GM19043 (cell line): Measurements from ENCODE around the gene LYSMD3.
"Not testable (repeated sequence)": the region's sequence is repeated elsewhere in the genome, so short reads cannot be mapped to it uniquely, and the experiment has no call there.

Experiments
- ATAC-seq: cut with Tn5 transposase; IDR thresholded peaks from one replicate; pipeline ENCODE4 v1.9.1; 2021; ENCODE audit warnings: low read depth; ENCODE audit not compliant: unreplicated experiment

Gene LYSMD3

DNA sequence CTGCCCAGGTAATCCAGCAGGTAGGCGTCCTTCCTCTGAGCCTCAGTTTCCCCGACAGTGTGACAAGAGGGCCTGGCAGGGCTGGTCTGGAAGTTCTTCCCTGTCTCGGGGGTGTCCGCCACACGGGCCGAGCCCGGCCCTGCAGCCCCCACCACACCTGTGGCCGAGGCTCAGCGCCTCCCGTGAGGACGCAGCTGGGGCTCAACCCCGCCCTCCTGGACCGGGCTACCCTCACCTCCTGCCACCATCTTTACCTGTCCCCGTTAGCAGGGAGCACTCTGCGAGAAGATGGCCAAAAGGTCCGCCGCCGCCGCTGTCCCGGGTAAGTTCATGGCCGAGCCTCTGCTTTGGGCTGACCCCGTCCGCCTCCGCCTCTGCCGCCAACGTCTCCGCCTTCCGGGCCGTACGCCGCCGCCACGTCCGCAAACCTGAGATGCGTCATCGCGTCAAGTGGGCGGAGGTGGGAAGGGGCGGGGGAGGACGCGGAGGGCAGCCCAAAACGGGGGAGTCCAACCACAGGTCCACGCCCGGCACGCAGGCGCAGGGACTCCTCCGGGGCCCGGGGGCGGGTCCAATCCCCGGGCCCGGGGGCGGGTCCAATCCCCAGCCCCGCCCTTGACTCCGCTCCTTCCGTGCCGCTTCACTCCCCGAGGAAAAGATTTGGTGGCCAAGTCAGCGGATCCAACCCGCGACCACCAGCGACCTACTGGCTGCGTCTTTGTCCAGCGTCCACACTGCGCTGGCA is at the start of gene LYSMD3:
TSS of gene LYSMD3 (minus strand) at position 391 of the 745 bp plus-strand sequence. CDS start 4,295 bp downstream, outside the sequence.
- ATAC-seq = peak; percentile 87

DNA sequence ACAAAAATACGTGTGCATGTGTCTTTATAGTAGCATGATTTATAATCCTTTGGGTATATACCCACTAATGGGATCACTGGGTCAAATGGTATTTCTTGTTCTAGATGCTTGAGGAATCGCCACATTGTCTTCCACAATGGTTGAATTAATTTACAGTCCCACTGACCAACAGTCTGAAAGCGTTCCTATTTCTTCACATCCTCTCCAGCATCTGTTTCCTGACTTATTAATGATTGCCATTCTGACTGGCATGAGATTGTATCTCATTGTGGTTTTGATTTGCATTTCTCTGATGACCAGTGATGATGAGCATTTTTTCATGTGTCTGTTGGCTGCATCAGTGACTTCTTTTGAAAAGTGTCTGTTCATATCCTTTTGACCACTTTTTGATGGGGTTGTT is 47.2 kb upstream of the LYSMD3 start:
- ATAC-seq = not testable (repeated sequence)

DNA sequence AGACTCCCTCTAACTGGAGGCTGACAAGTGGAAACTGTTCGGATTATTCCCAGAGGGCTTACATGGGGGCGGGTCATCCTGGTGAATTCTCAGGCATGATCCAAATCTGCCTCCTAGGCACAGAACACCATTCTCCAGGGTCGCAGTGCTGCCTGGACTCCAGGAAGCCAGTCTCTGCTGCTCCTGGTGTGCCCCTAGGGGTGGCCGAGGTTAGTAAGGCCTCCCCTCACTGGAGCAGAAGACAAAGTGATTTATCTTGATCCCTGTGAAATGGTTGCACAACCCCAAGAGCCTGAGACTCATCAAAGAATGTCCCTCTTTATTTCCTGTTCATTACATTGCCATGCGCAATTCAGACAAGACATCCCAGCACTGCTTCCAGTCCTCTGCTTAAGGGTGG is 46.3 kb upstream of the LYSMD3 start:
- no peak for ATAC-seq

- ATAC-seq = no peak
Measured at GRCh38 chr5:90571147-90571773, 41.9 kb upstream of the LYSMD3 start.

- ATAC-seq = no peak
Measured at GRCh38 chr5:90570034-90570433, 40.6 kb upstream of the LYSMD3 start.

GRCh38 chr5:90569084-90569483 is 39.7 kb upstream of the LYSMD3 start:
- ATAC-seq = no peak

- no peak for ATAC-seq
Measured at GRCh38 chr5:90565491-90565890, 36.1 kb upstream of the LYSMD3 start.

DNA sequence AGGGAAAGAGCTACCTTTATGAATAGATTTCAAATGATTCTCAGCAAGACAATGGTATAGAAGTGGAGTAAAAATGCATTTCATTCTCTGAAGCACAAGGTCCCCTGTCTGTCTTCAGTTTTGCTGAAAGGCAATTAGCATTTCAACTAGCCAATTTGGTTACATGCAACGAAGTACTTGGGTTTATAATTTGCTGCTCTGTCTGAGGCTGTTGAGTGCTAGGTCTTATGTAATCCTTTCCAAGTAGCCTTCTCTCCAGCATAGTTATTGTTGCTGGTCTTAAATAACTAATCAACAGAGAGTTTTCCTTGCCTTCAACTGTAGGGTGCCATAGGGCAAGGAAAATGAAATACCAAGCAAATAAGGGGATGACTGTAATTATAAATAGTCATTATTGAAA is 33.7 kb upstream of the LYSMD3 start:
- ATAC-seq = no peak

- ATAC-seq = no peak
Measured at GRCh38 chr5:90562341-90562740, 33.0 kb upstream of the LYSMD3 start.

- ATAC-seq = no peak
Measured at GRCh38 chr5:90561766-90562165, 32.4 kb upstream of the LYSMD3 start.

DNA sequence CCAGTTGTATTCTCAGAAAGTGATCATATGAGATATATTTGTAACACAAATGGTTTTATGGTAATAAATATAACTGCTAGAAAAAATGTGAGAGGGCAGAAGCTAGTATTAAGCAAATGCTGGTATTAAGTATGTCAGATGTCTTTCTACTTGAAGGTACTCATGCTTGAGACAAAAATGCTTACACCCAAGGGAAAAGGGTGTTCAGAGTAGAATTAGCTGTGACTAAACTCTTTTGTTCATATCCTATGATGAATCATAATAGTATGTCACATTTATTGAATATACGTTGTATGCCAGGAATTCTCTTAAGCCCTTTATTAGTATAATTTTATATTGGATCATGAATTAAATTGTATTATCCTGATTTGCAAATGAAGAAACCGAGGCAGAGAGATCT is 31.4 kb upstream of the LYSMD3 start:
- no peak for ATAC-seq

DNA sequence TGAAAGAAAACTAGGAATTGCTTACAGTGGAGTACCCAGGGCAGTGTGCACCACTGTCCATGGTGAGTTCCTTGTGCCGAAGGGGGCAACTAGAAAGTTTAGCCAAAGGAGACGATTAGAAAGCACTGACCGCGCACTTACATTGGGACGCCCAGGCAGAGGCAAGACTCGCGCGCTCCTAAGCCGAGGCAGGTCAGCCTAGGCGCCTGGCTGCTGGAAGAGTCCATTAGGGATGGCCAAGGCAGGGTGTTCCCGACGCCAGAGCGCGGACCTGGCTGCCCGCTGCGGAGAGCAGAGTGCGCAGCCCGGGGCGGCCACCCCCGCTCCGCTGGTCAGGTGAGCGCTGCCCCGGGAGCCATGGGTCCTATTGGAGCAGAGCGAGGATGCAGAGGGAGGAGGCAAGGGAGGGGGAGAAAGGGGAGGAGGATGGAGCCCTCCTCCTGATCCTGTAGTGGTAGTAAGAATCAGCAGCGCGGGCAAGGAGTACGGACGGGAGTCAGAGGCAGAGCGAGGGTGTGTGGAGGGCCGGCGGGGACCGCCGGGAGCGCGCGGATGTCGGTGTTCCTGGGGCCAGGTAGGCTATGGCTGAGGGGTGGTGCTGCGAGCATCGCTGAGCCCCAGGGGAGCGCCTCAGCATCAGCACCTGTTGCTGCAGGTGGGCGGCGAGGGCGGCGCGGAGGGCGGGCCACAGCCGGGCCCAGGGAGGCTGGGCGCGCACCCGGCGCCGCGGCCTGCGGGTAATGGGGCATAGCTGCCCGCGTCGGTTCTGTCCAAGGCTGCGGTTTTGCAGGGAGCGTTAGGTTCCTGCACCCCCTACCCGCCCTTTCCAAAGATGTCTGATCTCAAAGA is 29.2 kb upstream of the LYSMD3 start, which contains the start of gene ADGRV1:
TSS of gene ADGRV1 (plus strand) at position 454 of the 849 bp plus-strand sequence. CDS start at position 553, 99 bp downstream.
- no peak for ATAC-seq

DNA sequence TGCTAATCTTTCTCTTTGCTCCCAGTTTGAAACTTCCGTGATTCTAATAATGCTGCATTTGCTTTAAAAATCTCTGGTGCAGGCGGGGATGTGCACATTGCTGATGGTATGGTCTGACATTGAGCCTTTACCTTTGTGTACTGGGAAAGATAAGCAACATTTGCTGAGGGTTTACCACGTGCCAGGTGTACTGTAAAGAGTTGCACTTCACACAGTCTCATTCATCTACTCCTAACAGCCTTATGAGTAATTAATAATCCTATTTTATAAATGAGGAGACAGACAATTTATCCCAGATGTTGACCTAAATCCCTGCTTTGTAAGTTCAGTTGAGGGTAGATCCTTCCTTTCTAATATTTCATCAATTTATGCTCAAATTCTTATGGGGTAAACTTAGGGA is 28.5 kb upstream of the LYSMD3 start:
- no peak for ATAC-seq

DNA sequence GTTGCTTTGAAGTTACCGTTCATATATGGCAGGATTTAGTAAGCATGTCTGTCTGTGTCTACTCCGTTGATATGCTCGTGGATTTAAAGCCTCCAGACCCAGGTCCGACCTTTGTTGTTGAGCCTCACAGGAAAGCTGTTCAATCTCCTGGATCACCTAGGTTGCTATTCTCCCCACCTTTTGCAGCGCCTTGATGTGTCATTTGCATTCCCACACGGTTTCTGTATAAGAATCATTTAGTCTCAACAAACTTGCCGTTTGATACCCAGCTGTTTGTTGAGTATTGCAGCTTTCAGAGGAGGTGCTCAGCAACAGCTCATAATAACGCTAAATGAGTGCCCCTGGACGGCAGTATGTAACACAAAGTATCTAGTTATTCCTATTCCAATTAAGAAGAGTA is 28.0 kb upstream of the LYSMD3 start:
- no peak for ATAC-seq

DNA sequence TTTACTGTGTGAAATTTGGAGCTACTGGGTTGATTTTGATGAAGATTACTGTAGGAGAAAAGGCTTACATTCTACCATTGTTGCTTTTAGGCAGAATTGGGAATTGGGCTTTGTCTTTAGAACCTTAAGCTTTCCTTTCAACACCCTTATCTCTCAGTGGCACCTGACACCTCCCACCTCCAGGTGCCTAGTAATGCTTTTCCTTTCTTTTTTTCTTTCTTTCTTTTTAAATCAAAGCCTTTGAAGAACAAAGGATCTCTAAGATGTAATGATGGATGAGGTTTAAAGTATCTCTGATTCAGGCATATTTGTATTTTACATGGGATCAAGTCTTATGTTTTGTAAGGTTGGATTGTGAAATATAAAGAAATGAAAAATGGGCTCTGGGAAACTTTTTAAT is 26.3 kb upstream of the LYSMD3 start:
- ATAC-seq = no peak

DNA sequence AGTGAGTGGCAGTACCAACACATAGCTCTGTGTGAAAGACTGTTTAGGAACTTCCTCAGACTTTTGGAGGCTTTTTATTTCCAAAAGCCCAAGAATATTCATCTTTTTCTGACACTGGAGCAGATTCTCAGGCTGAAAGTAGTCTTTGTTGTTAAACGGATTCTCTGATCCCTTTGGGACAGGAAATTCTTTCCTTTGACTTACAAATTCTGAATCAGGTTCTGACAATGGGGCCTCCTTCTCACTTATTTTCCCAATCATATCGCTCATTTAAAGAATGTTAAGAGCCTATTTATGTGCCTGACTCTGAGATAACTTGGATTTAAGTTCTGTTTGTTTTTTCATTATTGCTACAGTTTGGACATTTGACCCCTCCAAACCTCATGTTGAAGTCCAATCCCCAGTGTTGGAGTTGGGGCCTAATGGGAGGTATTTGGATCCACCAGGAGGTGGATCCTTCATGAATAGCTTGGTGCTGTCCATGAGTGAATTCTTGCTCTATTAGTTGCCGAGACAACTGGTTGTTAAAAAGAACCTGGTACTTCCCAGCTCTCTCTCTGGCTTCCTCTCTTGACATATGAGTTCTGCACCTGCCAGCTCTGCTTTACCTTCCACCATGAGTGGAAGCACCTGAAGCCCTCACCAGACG is 25.1 kb upstream of the LYSMD3 start:
- no peak for ATAC-seq

GRCh38 chr5:90553711-90554110 is 24.3 kb upstream of the LYSMD3 start:
- ATAC-seq = no peak

DNA sequence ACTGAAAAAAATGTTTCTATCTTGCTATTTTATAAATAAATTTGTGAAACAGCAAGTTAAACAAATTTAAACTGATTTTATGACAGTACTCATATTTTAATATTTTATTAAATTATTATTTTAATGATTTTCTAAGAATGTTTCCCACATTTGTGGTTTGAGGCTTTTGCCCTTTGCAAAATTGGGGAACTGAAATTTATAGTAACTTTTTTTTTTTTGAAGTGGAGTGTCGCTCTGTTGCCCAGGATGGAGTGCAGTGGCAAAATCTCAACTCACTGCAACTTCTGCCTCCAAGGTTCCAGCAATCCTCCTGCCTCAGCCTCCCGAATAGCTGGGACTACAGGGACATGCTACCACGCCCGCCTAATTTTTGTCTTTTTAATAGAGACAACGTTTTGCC is 22.0 kb upstream of the LYSMD3 start:
- ATAC-seq = no peak

GRCh38 chr5:90550963-90551362 is 21.6 kb upstream of the LYSMD3 start:
- no peak for ATAC-seq

- ATAC-seq = no peak
Measured at GRCh38 chr5:90549729-90550275, 20.4 kb upstream of the LYSMD3 start.
